GM19099 (cell line): ENCODE measurements around the gene TRMT1.

Experiments
- POLR2A ChIP-seq: IDR thresholded peaks from 3 replicates; pipeline ENCODE4 v1.6.1; 2011; ENCODE audit warnings: low read depth; ENCODE audit not compliant: insufficient read length; ENCODE audit errors: extremely low read depth

Gene TRMT1

DNA sequence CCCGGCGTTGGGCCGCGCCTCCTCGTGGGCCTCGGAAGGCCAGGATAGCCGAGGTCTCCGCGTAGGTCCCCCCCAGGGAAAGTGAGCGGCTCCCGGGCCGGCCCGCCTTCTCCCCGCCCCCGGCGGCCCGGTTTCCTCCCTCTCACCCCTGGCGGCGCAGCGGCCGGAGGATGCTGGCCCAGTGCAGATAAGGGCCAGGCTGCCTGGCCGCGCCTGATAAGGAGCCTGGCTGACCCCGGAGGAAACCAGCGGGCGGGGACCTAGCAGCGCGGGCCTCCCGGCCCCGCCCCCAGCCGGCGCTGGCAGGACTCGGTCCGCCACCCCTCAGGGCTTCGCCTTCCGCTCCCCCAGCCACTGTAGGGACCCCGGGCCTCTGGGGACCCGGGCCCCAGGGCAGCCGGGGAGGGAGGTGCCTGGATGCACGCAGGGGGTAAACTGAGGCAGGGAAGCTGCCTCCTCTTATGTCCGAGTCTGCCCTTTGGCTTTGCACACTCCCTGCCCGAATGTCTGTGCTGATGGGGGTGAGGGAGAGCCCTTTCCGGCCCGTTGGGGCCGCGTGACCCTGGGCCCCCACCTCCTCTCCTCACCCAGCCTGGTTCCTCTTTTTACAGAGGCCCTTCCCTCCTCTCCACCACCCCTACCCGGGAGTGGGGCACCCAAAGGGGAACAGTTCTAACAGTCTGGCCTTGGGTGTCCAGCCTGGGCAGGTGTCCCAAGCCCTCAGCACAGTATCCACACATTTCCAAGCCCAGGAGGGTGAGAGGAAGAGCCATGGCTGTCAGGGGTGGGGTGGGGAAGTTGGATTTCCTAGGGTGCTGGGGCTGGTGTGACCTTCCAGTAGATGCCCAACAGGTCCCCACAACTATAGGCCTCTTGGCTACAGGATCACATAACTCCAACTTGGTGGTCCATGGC is 13.6 kb downstream of the TRMT1 start, which contains the start of gene LYL1:
LYL1 (minus strand) TSS at position 193 of the 915 bp plus-strand sequence. CDS start 1,687 bp downstream, outside the sequence.
- TF ChIP-seq POLR2A, result peak; percentile 71

- no peak for TF ChIP-seq POLR2A
These were observed 14.2 kb downstream of the TRMT1 start for GRCh38 chr19:13102416-13102665.

DNA sequence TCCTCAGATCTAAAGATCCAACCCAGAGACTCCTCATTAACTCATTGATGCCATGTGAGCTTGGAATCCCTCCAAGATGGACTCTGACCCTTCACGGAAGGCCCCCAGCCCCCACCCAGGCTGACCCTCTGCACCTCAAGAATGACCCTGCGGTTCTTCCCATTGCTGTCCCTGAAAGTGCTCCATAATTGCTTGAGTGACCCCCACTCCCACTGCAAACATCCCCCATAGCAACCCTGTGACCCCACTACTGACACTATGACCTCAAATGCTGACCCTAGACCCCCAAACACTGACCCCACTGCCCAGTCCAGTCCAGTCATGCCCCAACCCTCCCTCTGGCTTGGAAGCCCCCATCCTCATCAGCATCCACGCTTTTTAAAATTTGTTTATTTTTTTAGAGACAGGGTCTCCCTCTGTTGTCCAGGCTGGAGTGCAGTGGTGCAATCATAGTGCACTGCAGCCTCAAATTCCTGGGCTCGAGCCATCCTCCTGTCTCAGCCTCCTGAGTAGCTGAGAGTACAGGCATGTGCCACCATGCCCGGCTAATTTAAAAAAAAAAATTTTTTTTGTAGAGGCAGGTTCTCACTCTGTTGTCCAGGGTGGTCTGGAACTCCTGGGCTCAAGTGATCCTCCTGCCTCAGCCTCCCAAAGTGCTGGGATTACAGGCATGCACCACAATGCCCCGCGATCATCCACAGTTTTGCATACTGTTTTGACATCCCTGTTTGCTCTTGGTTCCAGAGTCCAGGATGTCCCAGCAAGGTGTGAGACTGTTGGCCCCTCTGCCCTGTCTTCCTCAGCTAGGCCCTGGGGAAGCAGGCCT is 14.7 kb downstream of the TRMT1 start:
- no peak for TF ChIP-seq POLR2A

DNA sequence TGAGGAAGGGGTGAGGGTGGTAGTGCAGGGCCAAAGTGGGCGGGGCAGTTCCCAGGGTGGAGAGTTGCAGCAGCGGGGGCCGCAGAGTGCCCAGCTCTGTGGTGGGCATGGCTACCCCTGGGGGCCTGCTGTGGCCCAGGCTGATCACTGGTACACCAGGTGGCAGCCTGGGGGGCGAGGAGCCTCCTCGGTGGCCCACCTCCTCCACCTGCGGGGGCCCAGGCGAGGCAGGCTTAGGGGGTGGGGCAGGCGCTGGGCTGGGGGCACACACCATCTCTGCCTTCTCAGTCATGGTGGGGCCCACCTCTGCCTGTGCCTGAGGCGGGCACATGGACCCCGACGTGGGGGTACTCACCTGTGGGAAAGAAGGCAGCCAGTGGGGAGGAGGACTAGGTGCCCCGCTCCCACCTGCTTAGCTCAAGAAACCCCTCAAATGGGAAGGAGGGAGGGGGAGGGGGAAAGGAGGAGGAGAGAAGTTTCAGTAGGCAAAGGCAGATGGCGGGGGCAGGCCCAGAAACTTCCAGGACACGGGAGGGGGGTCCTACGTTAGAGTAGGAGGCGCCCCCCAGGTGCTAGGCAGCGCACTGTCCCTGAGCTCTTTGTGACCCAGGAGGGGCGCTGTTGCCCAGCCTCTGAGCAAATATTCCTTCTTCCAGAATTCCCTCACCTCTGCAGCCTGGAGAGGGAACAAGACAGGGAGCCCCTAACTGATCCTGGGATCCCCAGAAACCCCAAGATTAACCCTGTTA is 15.5 kb downstream of the TRMT1 start:
- no peak for TF ChIP-seq POLR2A

DNA sequence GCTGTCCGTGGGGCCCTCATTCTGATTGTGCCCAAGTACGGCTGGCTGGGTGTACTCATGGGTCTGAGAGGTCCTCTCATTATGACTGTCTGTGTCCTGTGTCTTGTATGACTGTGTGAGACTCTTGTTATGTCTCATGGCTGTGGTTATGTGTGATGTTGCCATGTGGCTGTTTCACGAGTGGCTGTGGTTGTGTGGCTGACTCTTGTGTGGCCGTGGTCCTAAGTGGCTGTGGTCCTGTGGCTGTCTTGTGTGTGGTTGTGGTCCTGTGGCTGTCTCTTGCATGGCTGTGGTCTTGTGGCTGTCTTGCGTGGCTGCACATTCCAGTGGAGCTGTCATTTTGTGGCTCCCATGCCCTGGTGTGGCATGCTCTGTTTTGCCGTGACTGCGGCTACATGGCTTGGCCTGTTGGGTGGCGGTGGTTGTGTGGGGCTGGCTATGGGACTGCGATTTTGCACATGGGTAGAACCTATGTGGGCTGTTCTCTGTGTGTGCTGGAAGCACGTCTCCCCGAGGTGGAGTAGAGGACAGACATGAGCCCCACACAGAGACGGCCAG is 16.4 kb downstream of the TRMT1 start:
- no peak for TF ChIP-seq POLR2A

- TF ChIP-seq POLR2A, result peak; percentile 60
These were observed 17.2 kb downstream of the TRMT1 start for GRCh38 chr19:13099073-13099999.

- TF ChIP-seq POLR2A, result no peak
These were observed 18.1 kb downstream of the TRMT1 start for GRCh38 chr19:13098277-13099072.

GRCh38 chr19:13097463-13098258 is 18.9 kb downstream of the TRMT1 start:
- no peak for TF ChIP-seq POLR2A

- TF ChIP-seq POLR2A, result no peak
These were observed 19.5 kb downstream of the TRMT1 start for GRCh38 chr19:13097033-13097462.

DNA sequence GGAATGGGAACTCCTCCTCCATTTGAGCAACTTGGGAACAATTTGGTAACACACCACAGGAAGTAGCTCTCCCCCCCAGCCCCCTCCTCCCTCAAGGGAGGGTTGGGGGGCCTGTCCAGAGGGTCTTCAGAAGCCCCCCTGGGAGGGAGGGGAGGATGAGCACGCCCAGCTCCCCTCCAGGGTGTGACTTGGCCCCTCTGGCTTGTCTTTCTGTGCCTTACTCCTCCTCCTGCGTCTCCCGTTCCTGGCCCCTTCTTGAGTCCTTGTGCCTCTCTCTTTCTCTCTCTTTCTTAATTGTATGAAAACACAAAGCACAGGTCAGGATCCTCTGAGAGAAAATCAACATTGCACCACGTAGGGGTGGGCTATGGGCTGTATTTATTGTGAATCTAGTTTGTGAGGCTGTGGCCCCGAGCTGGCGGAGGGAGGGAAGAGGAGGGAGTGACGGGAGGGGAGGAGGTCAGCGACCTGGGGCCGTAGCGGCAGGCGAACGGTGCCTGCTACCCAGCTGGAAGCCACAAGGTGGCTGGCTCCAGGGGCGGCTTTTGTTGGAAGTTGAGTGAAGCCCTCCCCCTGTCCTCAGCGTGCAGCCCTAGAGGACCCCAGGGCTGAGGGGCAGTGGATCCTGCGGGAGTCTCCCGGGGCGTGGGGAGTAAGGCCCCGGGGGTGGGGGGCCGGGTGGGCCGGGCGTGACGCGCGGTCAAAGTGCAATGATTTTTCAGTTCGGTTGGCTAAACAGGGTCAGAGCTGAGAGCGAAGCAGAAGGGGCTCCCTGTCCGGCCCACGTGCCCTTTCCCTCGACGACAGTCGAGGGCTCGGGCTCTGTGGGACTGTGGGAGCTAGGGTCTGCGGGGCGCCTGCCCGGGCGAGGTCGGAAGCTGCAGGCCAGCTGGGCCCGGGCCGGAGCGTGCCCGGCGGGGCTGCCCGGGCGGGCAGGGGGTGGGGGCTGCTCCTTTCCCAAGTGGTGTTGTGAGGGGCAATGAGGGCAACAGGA is 20.3 kb downstream of the TRMT1 start:
- TF ChIP-seq POLR2A, result no peak

- no peak for TF ChIP-seq POLR2A
These were observed 21.2 kb downstream of the TRMT1 start for GRCh38 chr19:13095393-13095784.
